ENCODE measurements around the gene ABHD17C.
A peak's percentile ranks its signal among the peaks of the same experiment; 100 is the strongest.
"Not testable (repeated sequence)": the region's sequence is repeated elsewhere in the genome, so short reads cannot be mapped to it uniquely, and the experiment has no call there.

The ABHD17C gene

GRCh38 chr15:80730926-80731325, 35.8 kb downstream of the ABHD17C start:
- DNase-seq (ENCODE audit: low spot score), result no peak

DNA sequence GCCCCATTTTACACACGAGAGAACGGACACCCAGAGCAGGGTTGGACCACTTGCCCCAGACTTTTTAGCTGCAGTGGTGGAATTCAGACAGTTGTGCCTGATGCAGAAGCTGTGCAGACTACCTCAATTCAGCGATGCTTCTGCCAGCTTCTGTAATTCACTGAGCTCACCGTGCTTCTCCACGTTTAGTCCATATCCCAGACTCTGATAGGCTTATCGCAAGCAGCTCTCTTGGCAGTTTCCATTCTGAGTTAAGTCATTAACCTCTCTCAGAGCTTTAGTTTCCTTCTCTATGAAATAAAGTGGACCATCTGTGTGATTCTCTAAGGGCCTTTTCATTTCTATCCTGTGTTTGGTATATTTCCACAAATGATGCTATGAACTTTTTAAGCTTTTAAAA, 37.1 kb downstream of the ABHD17C start:
- no peak for DNase-seq (ENCODE audit: low spot score)

- DNase-seq (ENCODE audit: low spot score), result no peak
These were observed 37.7 kb downstream of the ABHD17C start for GRCh38 chr15:80732818-80733217.

- DNase-seq (ENCODE audit: low spot score), result no peak
These were observed 38.4 kb downstream of the ABHD17C start for GRCh38 chr15:80733460-80733859.

GRCh38 chr15:80735344-80735743, 40.2 kb downstream of the ABHD17C start:
- no peak for DNase-seq (ENCODE audit: low spot score)

- DNase-seq (ENCODE audit: low spot score), result no peak
These were observed 41.5 kb downstream of the ABHD17C start for GRCh38 chr15:80736560-80736959.

- DNase-seq (ENCODE audit: low spot score), result no peak
These were observed 44.8 kb downstream of the ABHD17C start for GRCh38 chr15:80739919-80740318.

GRCh38 chr15:80742081-80742480, 47.0 kb downstream of the ABHD17C start:
- no peak for DNase-seq (ENCODE audit: low spot score)

DNA sequence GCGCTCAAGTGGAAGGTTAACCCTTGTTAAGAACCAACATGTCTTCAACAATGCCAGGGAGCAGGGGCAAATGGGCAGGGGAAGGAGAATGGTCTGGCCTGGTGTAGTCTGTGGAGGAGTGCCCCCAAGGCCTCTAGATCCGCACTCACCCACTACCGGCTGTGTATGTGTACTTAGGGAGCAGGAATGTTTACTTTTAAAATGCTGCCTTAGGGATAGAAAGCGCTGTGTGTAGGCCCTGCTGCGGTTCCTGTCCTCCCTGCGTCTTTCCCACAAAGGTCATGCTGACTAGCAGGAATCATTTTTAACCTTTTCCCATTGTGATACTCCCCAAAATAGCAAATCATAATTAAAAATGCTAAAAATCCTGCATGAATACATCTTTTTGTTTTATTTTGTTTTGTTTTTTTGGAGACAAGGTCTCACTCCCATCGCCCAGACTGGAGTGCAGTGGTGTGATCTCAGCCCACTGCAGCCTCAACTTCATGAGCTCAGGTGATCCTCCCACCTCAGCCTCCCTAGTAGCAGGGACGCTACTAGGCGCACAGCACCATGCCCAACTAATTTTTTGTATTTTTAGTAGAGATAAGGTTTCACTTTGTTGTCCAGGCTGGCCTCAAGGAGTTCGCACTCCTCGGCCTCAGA, 48.2 kb downstream of the ABHD17C start:
- no peak for DNase-seq (ENCODE audit: low spot score)

GRCh38 chr15:80744415-80744814, 49.3 kb downstream of the ABHD17C start:
- no peak for DNase-seq (ENCODE audit: low spot score)

DNA sequence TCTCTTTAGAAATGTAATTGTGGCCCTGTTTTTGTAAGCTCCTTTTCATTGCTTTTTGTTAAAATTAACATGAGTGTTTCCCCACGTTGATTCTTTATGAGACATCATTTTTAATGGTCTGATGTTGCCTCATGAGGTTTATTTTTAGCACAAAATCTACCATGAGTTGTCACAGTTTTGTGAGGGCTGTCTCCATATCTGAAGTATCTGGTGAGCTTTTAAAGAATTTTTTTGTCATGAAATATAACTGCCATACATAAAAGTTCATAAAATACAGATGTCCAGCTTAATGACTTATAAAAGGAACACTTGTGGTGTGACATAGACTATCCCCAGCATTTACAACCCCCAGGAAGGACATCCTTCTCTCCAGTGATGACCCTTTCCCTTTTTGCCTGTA, 49.7 kb downstream of the ABHD17C start:
- peak; percentile 51 for DNase-seq (ENCODE audit: low spot score)

- no peak for DNase-seq (ENCODE audit: low spot score)
These were observed 50.8 kb downstream of the ABHD17C start for GRCh38 chr15:80745888-80746287.

- no peak for DNase-seq (ENCODE audit: low spot score)
These were observed 52.4 kb downstream of the ABHD17C start for GRCh38 chr15:80747317-80748053.

DNA sequence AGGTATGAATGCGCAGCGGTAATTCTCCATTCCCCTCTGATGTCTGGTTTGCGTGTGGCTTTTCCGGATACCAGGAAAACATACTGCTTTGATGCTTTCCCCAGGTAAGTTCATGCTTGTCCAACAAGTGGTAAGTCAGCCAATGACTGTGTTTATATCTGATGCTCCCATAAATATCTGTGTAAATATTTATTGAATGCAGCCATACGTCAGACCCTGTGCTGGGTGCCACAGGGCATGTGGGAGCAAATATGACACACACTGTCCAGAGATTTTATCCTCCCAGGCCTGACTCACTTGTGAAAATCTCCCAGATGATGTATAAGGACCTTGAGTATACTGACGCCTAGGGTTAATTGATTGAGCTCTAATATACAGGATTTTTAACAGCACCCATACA, 54.5 kb downstream of the ABHD17C start:
- DNase-seq (ENCODE audit: low spot score), result no peak

DNA sequence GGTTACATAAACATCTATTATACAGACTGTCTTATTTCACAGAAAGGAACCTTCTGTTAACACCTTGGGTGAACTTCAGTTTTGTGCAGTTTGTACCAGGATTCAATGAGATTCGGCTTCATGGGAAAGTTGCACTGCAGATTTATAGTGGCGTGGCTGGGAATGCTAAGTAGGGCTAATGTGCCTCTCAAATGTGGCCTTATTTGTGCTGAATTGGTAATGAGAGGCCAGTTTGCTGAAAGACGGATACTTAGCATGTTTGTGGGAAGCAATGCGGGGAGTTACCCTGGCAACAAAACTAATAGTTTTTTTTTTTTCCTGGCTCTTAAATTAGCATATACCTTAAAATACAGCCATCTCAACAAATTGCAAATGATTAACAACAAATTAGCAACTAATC, 55.5 kb downstream of the ABHD17C start:
- no peak for DNase-seq (ENCODE audit: low spot score)

DNA sequence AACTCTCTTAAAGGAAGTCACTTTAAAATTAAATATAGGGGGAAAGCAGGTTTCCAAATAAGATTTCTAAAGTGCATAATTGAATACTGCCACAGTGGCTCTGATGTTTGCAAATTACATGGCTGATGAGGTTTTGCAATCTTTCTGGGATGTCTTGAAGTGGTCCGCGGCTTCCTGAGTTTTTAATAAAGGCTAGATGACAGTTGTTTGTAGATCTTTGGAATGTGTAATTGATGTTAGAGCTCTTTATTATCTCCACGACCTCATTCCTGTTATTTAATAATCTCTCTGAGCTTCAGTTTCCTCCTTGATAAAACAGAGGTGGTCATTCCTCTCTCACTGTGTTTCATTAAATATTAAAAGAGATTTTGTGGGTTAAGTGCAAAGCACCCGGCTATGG, 57.1 kb downstream of the ABHD17C start:
- no peak for DNase-seq (ENCODE audit: low spot score)

DNA sequence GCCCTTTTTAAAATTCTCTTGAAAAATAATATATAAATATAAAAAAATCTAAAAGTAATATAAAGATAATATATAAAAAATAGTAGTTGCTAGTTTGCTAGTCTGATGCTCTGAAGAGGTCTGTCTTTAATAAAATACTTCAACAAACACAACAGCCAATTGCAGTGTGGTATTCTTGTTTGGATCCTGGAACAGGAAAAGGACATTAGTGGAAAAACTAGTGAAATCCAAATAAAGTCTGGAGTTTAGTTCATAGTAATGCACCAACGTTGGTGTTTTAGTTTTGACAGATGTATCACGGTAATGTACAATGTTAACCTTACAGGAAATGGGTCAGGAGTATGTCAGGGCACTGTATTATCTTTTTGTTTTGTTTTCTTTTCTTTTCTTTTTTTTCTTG, 58.1 kb downstream of the ABHD17C start:
- DNase-seq (ENCODE audit: low spot score), result no peak

GRCh38 chr15:80754014-80754413, 58.9 kb downstream of the ABHD17C start:
- no peak for DNase-seq (ENCODE audit: low spot score)

GRCh38 chr15:80755885-80756284, 60.8 kb downstream of the ABHD17C start:
- DNase-seq (ENCODE audit: low spot score), result no peak

DNA sequence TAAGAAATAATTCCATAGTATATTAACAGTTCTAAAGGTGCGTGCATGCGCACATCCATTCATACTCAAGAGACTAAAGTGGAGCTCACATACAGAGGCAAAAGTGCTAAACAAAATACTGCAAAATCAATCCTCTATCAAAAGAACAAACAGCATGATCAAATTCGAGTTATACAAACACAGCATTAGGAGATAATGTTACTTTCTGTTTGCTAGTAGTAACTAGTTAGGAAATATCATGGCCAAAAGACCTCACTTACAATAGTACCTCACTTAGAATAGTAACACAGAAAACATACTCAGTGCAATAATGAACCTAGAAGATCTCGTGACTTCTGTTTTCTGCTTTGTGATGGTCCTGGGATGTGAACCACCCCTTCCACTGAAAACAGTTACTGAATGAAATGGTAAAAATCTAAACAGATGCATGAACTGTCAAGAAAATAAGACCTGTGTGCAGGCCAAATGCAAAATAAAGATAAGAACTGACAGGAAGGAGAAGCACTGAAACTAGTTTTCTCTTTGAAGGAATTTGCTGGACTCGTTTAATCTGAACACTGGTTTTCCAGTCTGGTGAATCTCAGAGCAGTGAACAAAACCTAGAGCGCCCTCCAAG, 63.1 kb downstream of the ABHD17C start:
- DNase-seq (ENCODE audit: low spot score), result no peak

GRCh38 chr15:80760960-80761359, 65.8 kb downstream of the ABHD17C start:
- no peak for DNase-seq (ENCODE audit: low spot score)

DNA sequence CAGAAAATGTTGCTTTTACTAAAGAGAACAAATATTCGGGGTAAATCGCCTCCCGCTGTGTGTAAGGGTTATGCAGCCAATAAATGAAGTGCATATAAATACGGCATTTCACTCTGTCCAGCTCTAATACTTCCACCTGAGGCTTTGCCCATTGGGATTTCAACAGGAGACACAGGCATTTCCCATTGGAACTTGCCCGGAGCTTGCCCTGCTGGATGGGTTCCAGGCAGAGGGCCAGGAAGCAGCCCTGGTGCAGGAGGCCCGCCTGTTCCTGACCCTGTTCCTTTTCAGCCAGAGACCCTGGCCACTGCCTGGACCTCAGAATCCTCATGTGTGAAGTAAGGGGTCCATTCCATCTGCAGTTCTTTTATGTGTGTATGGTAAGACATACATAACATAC, 66.6 kb downstream of the ABHD17C start:
- no peak for DNase-seq (ENCODE audit: low spot score)

- not testable (repeated sequence) for DNase-seq (ENCODE audit: low spot score)
These were observed 68.1 kb downstream of the ABHD17C start for GRCh38 chr15:80763235-80763634.

Measured in AG20443 (cell line).